K562 (cell line): ENCODE results near the gene PRKCE. TPM values are rescaled to one million over a fixed set of nuclear protein-coding genes. Genes with fewer than 3 reads are reported as not detected.

Source experiments
- ATAC-seq: fragments of 200-7000 bp; cut with Tn5 transposase; 3 replicates; pipeline ENCODE4 v1.9.1; 2020; ENCODE audit warnings: moderate library complexity
- BruUV-seq: library from RNA; stranded (reverse); fragments of 400-500 nt; replicated peaks from 2 replicates; lab custom pipeline; 2021; lab: Mats Ljungman, UMichigan
- CTCF ChIA-PET: fragments of 300-600 bp; formaldehyde crosslinking; extraction: SDS; loops from one replicate; lab custom pipeline; 2021; ENCODE audit warnings: low intra/inter-chr PET ratio; lab: Yijun Ruan, JAX
- POLR2A ChIA-PET: fragments of 300-600, 350-650 bp; sonication (Branson Sonifier 250); formaldehyde crosslinking; extraction: SDS; loops from one replicate; lab custom pipeline; 2021; ENCODE audit warnings: antibody characterized with exemption, inconsistent platforms; lab: Yijun Ruan, JAX
- DNase-seq, 4 experiments: peaks; one replicate each; pipeline versions ENCODE4 v3.0.0 to v3.0.0-alpha.2; 2011 to 2018; ENCODE audit warnings: low spot score in 3 of 4, mixed read lengths in 3 of 4; ENCODE audit errors: extremely low read depth in 1 of 4
- FAIRE-seq: peaks from 2 replicates; lab custom pipeline; 2011; peaks lifted over from hg19 to GRCh38; lab: Jason Lieb, UNC
- H2AFZ ChIP-seq: 2 replicates; pipeline ENCODE4 v1.6.0; 2011; ENCODE audit warnings: low read depth, low read length, control low read depth, inconsistent platforms
- H3K27ac ChIP-seq: fragments of 200-600 bp; 3 replicates; pipeline ENCODE4 v1.8.0; 2011; ENCODE audit warnings: low read depth, mild to moderate bottlenecking, control low read depth, inconsistent platforms, low read length, moderate library complexity, mixed read lengths; ENCODE audit errors: extremely low read depth
- H3K27me3 ChIP-seq, 2 experiments: fragments of 300-600 bp in 1 of 2; 2 replicates in 1 of 2; 3 replicates in 1 of 2; pipeline versions ENCODE4 v1.6.0 to v1.8.0; 2011; ENCODE audit warnings: inconsistent platforms in 2 of 2, low read length in 2 of 2, mild to moderate bottlenecking in 1 of 2, mixed read lengths in 1 of 2, moderate library complexity in 1 of 2; ENCODE audit not compliant: control insufficient read depth in 2 of 2, insufficient read depth in 2 of 2
- H3K36me3 ChIP-seq: fragments of 300-600 bp; 3 replicates; pipeline ENCODE4 v1.8.0; 2011; ENCODE audit warnings: mild to moderate bottlenecking, low read length, inconsistent platforms; ENCODE audit not compliant: control insufficient read depth, insufficient read depth
- H3K4me1 ChIP-seq, 2 experiments: fragments of 200-600 bp in 1 of 2; replicated peaks in 1 of 2; 2 replicates in 1 of 2; 3 replicates in 1 of 2; pipeline versions ENCODE4 v1.5.1 to v1.8.0; 2011; ENCODE audit warnings: inconsistent platforms in 2 of 2, low read length in 2 of 2, mild to moderate bottlenecking in 1 of 2, mixed read lengths in 1 of 2, moderate library complexity in 1 of 2; ENCODE audit not compliant: control insufficient read depth in 2 of 2, insufficient read depth in 2 of 2
- H3K4me2 ChIP-seq: 2 replicates; pipeline ENCODE4 v1.6.1; 2011; ENCODE audit warnings: low read length, control low read depth, inconsistent platforms, mixed read lengths; ENCODE audit not compliant: insufficient read depth
- H3K4me3 ChIP-seq: fragments of 200-600 bp; sonication (generic), shearing (Covaris generic); 2 replicates; pipeline ENCODE4 v1.5.1; 2016; ENCODE audit warnings: control low read depth, inconsistent platforms
- H3K79me2 ChIP-seq: fragments of 200-600 bp; 3 replicates; pipeline ENCODE4 v1.8.0; 2011; ENCODE audit warnings: low read length, inconsistent platforms; ENCODE audit not compliant: control insufficient read depth, insufficient read depth
- H3K9ac ChIP-seq, 2 experiments: 2 replicates each; pipeline versions ENCODE4 v1.6.0 to v1.6.1; 2011; ENCODE audit warnings: low read depth in 2 of 2, low read length in 2 of 2, control low read depth in 1 of 2, inconsistent platforms in 1 of 2, mild to moderate bottlenecking in 1 of 2, mixed read lengths in 1 of 2; ENCODE audit not compliant: insufficient read depth in 1 of 2
- H3K9me1 ChIP-seq: one replicate; pipeline ENCODE4 v1.6.0; 2011; ENCODE audit warnings: inconsistent platforms, mild to moderate bottlenecking, low read length, moderate library complexity; ENCODE audit not compliant: control insufficient read depth, insufficient read depth
- H3K9me3 ChIP-seq: replicated peaks from 2 replicates; pipeline ENCODE4 v1.5.1; 2011; ENCODE audit warnings: low read depth, low read length, inconsistent platforms; ENCODE audit not compliant: control insufficient read depth, insufficient read depth
- H4K20me1 ChIP-seq: replicated peaks from 2 replicates; pipeline ENCODE4 v1.6.1; 2011; ENCODE audit warnings: low read length, inconsistent platforms, mixed read lengths; ENCODE audit not compliant: control insufficient read depth, insufficient read depth
- HINFP ChIP-seq: fragments of 450-650 bp; conservative IDR thresholded peaks from 2 replicates; pipeline ENCODE4 v1.6.1; 2016; ENCODE audit warnings: missing genetic modification characterization, low read depth, mild to moderate bottlenecking, control low read depth, missing compliant biosample characterization
- L3MBTL2 ChIP-seq: fragments of 450-650 bp; IDR thresholded peaks from 2 replicates; pipeline ENCODE4 v1.6.1; 2016; ENCODE audit warnings: mild to moderate bottlenecking, moderate library complexity
- NCOA6 ChIP-seq: fragments of 450-650 bp; IDR thresholded peaks from 2 replicates; pipeline ENCODE4 v1.6.1; 2017; ENCODE audit warnings: mild to moderate bottlenecking
- NR3C1 ChIP-seq: sonication (generic); formaldehyde crosslinking; IDR thresholded peaks from 2 replicates; pipeline ENCODE4 v1.8.1; 2022; ENCODE audit warnings: missing genetic modification reagents
- SREBF1 ChIP-seq: fragments of 150-350 bp; IDR thresholded peaks from 2 replicates; pipeline ENCODE4 v1.6.1; 2014; ENCODE audit warnings: antibody characterized with exemption, low read depth, low read length, borderline replicate concordance
- TAF7 ChIP-seq: fragments of 450-650 bp; IDR thresholded peaks from 2 replicates; pipeline ENCODE4 v1.6.1; 2016; ENCODE audit warnings: missing genetic modification characterization, missing compliant biosample characterization
- TAF9B ChIP-seq: fragments of 450-650 bp; IDR thresholded peaks from 2 replicates; pipeline ENCODE4 v1.6.1; 2018; ENCODE audit warnings: mild to moderate bottlenecking; ENCODE audit not compliant: partially characterized antibody
- TCF7L2 ChIP-seq: fragments of 150-350 bp; IDR thresholded peaks from 2 replicates; pipeline ENCODE4 v1.6.1; 2016; ENCODE audit warnings: low read depth, mild to moderate bottlenecking, low read length, moderate library complexity
- YY1 ChIP-seq, 3 experiments: IDR thresholded peaks; 2 replicates each; pipeline ENCODE4 v1.6.1; 2011; ENCODE audit warnings: low read length in 2 of 3, mild to moderate bottlenecking in 2 of 3, moderate library complexity in 2 of 3, borderline replicate concordance in 1 of 3, control low read depth in 1 of 3, low read depth in 1 of 3; ENCODE audit not compliant: insufficient read depth in 3 of 3, insufficient replicate concordance in 2 of 3, control insufficient read depth in 1 of 3, insufficient read length in 1 of 3; ENCODE audit errors: extremely low read depth in 1 of 3
- ZBTB1 ChIP-seq: sonication (generic); formaldehyde crosslinking; IDR thresholded peaks from 2 replicates; pipeline ENCODE4 v1.8.1; 2023; ENCODE audit warnings: missing genetic modification reagents, low read depth, mild to moderate bottlenecking, borderline replicate concordance
- ZC3H4 ChIP-seq: sonication (generic); formaldehyde crosslinking; IDR thresholded peaks from 2 replicates; pipeline ENCODE4 v1.9.0; 2021; ENCODE audit warnings: missing genetic modification reagents, borderline replicate concordance
- ZKSCAN3 ChIP-seq: fragments of 250-450 bp; sonication (Bioruptor Pico); IDR thresholded peaks from 2 replicates; pipeline ENCODE4 v1.4.0; 2020
- ZNF324 ChIP-seq: fragments of 250-450 bp; sonication (Bioruptor Pico); IDR thresholded peaks from 2 replicates; pipeline ENCODE4 v1.4.0; 2020; ENCODE audit warnings: mild to moderate bottlenecking
- ZNF57 ChIP-seq: fragments of 450-650 bp; formaldehyde crosslinking; IDR thresholded peaks from 2 replicates; pipeline ENCODE4 v1.4.0; 2020; ENCODE audit warnings: mild to moderate bottlenecking, moderate library complexity
- WGBS: fragments of 100-300 bp; shearing (Covaris generic); methylation state at CpG from one replicate; pipeline ENCODE4 v1.1.6; 2016; ENCODE audit warnings: low coverage, mixed read lengths; ENCODE audit not compliant: insufficient coverage; ENCODE audit errors: missing lambda C conversion rate; 5-methylcytosine and 5-hydroxymethylcytosine counted together
- in situ Hi-C: fragments of 300-500 bp; cut with MboI; formaldehyde crosslinking; loops from 4 replicates; pipeline ENCODE4 v1.15.0; 2018; ENCODE audit warnings: inconsistent platforms, mixed read lengths
- intact Hi-C: fragments of 100-400 bp; cut with micrococcal nuclease; formaldehyde crosslinking; loops from 2 replicates; pipeline ENCODE4 v1.14.2; 2022
- polyA plus RNA-seq, 8 experiments: library from polyadenylated mRNA; depleted of rRNA in 4 of 8; stranded (reverse) in 5 of 8; unstranded in 3 of 8; fragments of >200 nt; fragmentation: Nextera tagmentation in 2 of 8; fragmentation: Illumina TruSeq in 1 of 8; extraction: Ambion mirVana in 2 of 8; extraction: Trizol in 1 of 8; gene quantifications; 2 replicates each; pipeline versions ENCODE4 v1.2.1 to v1.2.3, GENCODE V29; 2011 to 2014; ENCODE audit warnings: inconsistent platforms in 1 of 8, missing spikeins in 1 of 8
- total RNA-seq, 7 experiments: library from RNA; depleted of rRNA in 6 of 7; stranded (reverse); fragments of >200 nt in 6 of 7; fragmentation: Illumina TruSeq in 2 of 7; extraction: Trizol in 2 of 7; gene quantifications; 2 replicates each; pipeline versions ENCODE4 v1.2.1 to v1.2.3, GENCODE V29; 2011 to 2021; ENCODE audit warnings: low replicate concordance in 1 of 7

PRKCE gene
- total and polyA plus RNA-seq, 9 of the 15 experiments (the other 6 are each of a cell fraction or from before 2014, with no cell fraction given), result 0.06 to 1.0 (median 0.22) TPM; not detected in 1

- no peak for FAIRE-seq
- Histone ChIP-seq H3K9me3 (no peaks in the 10 kb centered on the region), H3K4me2 (no peak overlapping the region), H3K27ac (no peak overlapping the region), H3K4me1 (no peaks in the 10 kb centered on the region; a peak in 2 of 5 replicates), H3K36me3 (no peaks in the 10 kb centered on the region), H2AFZ (no peak overlapping the region), H3K9me1 (no peaks in the 10 kb centered on the region), H4K20me1 (no peaks in the 10 kb centered on the region), H3K79me2 (no peaks in the 10 kb centered on the region), H3K27me3 (peaks cover 5 to 28% of the 10 kb centered on the region in 2 experiments; a peak in 4 of 5 replicates), H3K9ac (no peak overlapping the region), H3K4me3 (no peak overlapping the region)
- no peak for DNase-seq
- in situ Hi-C loops, result no loop called here
- no TSS peak for BruUV-seq
- ChIA-PET POLR2A (interaction anchor here (0.6 to 1.6 kb wide), 3 partner anchors 12 to 208 kb away, joined by 3 read pairs; no protein-coding TSS in a partner anchor), CTCF (no interaction called here)
- no peak for TF ChIP-seq TAF7 (tag)
- TF ChIP-seq TAF9B, result no peak
- no peak for TF ChIP-seq SREBF1
- no peak for TF ChIP-seq ZC3H4 (CRISPR knock-in tag)
- no peak for TF ChIP-seq L3MBTL2
- no peak for TF ChIP-seq YY1 (IDR thresholded peaks at IDR 0.05; ENCODE audit: borderline replicate concordance in 1 of 3, control insufficient read depth in 1 of 3, extremely low read depth in 1 of 3, insufficient read depth in 3 of 3, insufficient read length in 1 of 3, insufficient replicate concordance in 2 of 3, low read depth in 1 of 3, low read length in 2 of 3)
- no peak for TF ChIP-seq ZNF324 (CRISPR knock-in tag)
- TF ChIP-seq ZBTB1, result no peak
- TF ChIP-seq NR3C1 (CRISPR knock-in tag), result no peak
- TF ChIP-seq HINFP (tag), result no peak
- no peak for TF ChIP-seq ZNF57 (CRISPR knock-in tag)
- TF ChIP-seq ZKSCAN3 (CRISPR knock-in tag), result no peak
- no peak for TF ChIP-seq TCF7L2
- no peak for TF ChIP-seq NCOA6
- 1% methylated on average over 5 of the region's 5 CpGs for WGBS
- intact Hi-C loops, result no loop called here
- no peak for ATAC-seq
Observed at GRCh38 chr2:45818591-45818990, 167.1 kb downstream of the PRKCE start.
